ENCODE results near the gene NFKBIB.

GRCh38 chr19:38912600-38913514 is 13.1 kb downstream of the NFKBIB start:
- TF ChIP-seq CTCF (conservative IDR thresholded peaks at IDR 0.05; ENCODE audit: low read depth, low read length) (no peak), EZH2 (IDR thresholded peaks at IDR 0.05; ENCODE audit: low read length, unreplicated experiment) (no peak), EZH2phosphoT487 (IDR thresholded peaks at IDR 0.05; ENCODE audit: borderline replicate concordance, low read length) (no peak)

Data from PC-3 (cell line).